HepG2 (cell line): ENCODE data around the gene SMIM9. TPM values are rescaled to one million over a fixed set of nuclear protein-coding genes. Genes with fewer than 3 reads are reported as not detected.
"Not testable (repeated sequence)": the region's sequence is repeated elsewhere in the genome, so short reads cannot be mapped to it uniquely, and the experiment has no call there.

Source experiments
- ATAC-seq: fragments of 200-7000 bp; cut with Tn5 transposase; 3 replicates; pipeline ENCODE4 v1.9.1; 2020; ENCODE audit warnings: mild to moderate bottlenecking, moderate library complexity
- BruUV-seq: library from RNA; stranded (reverse); fragments of 400-500 nt; replicated peaks from 2 replicates; lab custom pipeline; 2021; lab: Mats Ljungman, UMichigan
- CTCF ChIA-PET: fragments of 300-600 bp; formaldehyde crosslinking; extraction: SDS; loops from one replicate; lab custom pipeline; 2021; ENCODE audit warnings: low total read pairs, inconsistent platforms, low intra/inter-chr PET ratio; lab: Yijun Ruan, JAX
- POLR2A ChIA-PET: fragments of 350-600 bp; sonication (Branson Sonifier 250); formaldehyde crosslinking; loops from one replicate; lab custom pipeline; 2020; ENCODE audit warnings: antibody characterized with exemption, inconsistent platforms; lab: Yijun Ruan, JAX
- DNase-seq: peaks from one replicate; pipeline ENCODE4 v3.0.0-alpha.2; 2015; ENCODE audit warnings: low spot score
- FAIRE-seq: peaks from 3 replicates; lab custom pipeline; 2011; peaks lifted over from hg19 to GRCh38; lab: Jason Lieb, UNC
- H2AFZ ChIP-seq: one replicate; pipeline ENCODE4 v1.6.1; 2011; ENCODE audit warnings: low read length, inconsistent platforms
- H3K27ac ChIP-seq: fragments of 300-600 bp; 3 replicates; pipeline ENCODE4 v1.8.0; 2011; ENCODE audit warnings: mixed run types, mild to moderate bottlenecking, mixed read lengths, low read length, inconsistent platforms; ENCODE audit not compliant: insufficient read depth; ENCODE audit errors: extremely low read length
- H3K27me3 ChIP-seq, 2 experiments: fragments of 200-600 bp in 1 of 2; 2 replicates in 1 of 2; 3 replicates in 1 of 2; pipeline versions ENCODE4 v1.6.0 to v1.8.0; 2011; ENCODE audit warnings: low read length in 2 of 2, mild to moderate bottlenecking in 2 of 2, moderate library complexity in 2 of 2, inconsistent platforms in 1 of 2; ENCODE audit not compliant: insufficient read depth in 2 of 2, control insufficient read depth in 1 of 2
- H3K36me3 ChIP-seq, 2 experiments: fragments of 200-600 bp in 1 of 2; replicated peaks in 1 of 2; 2 replicates in 1 of 2; 3 replicates in 1 of 2; pipeline versions ENCODE4 v1.5.1 to v1.8.0; 2011; ENCODE audit warnings: low read length in 2 of 2, inconsistent platforms in 1 of 2; ENCODE audit not compliant: insufficient read depth in 2 of 2, control insufficient read depth in 1 of 2
- H3K4me1 ChIP-seq: 2 replicates; pipeline ENCODE4 v1.5.1; 2012; ENCODE audit warnings: low read length, inconsistent platforms; ENCODE audit not compliant: insufficient read depth
- H3K4me2 ChIP-seq: 2 replicates; pipeline ENCODE4 v1.6.0; 2011; ENCODE audit warnings: low read depth, low read length, inconsistent platforms
- H3K4me3 ChIP-seq, 3 experiments: fragments of 200-600 bp in 1 of 3; sonication (generic), shearing (Covaris generic) in 1 of 3; replicated peaks in 1 of 3; 2 replicates each; pipeline ENCODE4 v1.5.1; 2011 to 2016; ENCODE audit warnings: low read length in 3 of 3, inconsistent platforms in 2 of 3, low read depth in 2 of 3, mild to moderate bottlenecking in 2 of 3, control low read depth in 1 of 3, mixed read lengths in 1 of 3; ENCODE audit not compliant: insufficient read depth in 1 of 3
- H3K79me2 ChIP-seq: one replicate; pipeline ENCODE4 v1.6.1; 2011; ENCODE audit warnings: low read length, inconsistent platforms; ENCODE audit not compliant: insufficient read depth
- H3K9ac ChIP-seq: 2 replicates; pipeline ENCODE4 v1.6.0; 2011; ENCODE audit warnings: mild to moderate bottlenecking, low read depth, low read length, inconsistent platforms; ENCODE audit not compliant: insufficient read depth
- H3K9me3 ChIP-seq: 2 replicates; pipeline ENCODE4 v1.5.1; 2012; ENCODE audit warnings: mild to moderate bottlenecking, low read length
- H4K20me1 ChIP-seq: 2 replicates; pipeline ENCODE4 v1.6.0; 2011; ENCODE audit warnings: inconsistent platforms, mild to moderate bottlenecking, low read length, moderate library complexity; ENCODE audit not compliant: insufficient read depth
- FIP1L1 ChIP-seq: fragments of 200-400 bp; formaldehyde crosslinking; IDR thresholded peaks from 2 replicates; pipeline ENCODE4 v1.6.1; 2018; ENCODE audit warnings: low read depth, mild to moderate bottlenecking, low read length, moderate library complexity, borderline replicate concordance; ENCODE audit not compliant: insufficient read depth
- GTF2F1 ChIP-seq: fragments of 150-350 bp; IDR thresholded peaks from 2 replicates; pipeline ENCODE4 v1.6.1; 2014; ENCODE audit warnings: low read length
- POLR2A ChIP-seq, 2 experiments: IDR thresholded peaks; 2 replicates each; pipeline ENCODE4 v1.6.1; 2011; ENCODE audit warnings: low read depth in 2 of 2, low read length in 2 of 2, mild to moderate bottlenecking in 1 of 2, moderate library complexity in 1 of 2; ENCODE audit not compliant: insufficient read depth in 1 of 2
- RFX3 ChIP-seq: IDR thresholded peaks from 2 replicates; pipeline ENCODE4 v1.6.1; 2016; ENCODE audit warnings: missing biosample characterization, missing genetic modification reagents
- THAP11 ChIP-seq: IDR thresholded peaks from 2 replicates; pipeline ENCODE4 v1.6.1; 2016; ENCODE audit warnings: missing biosample characterization, missing genetic modification reagents
- TOPORS ChIP-seq: sonication (generic); formaldehyde crosslinking; IDR thresholded peaks from 2 replicates; pipeline ENCODE4 v1.8.0; 2023; ENCODE audit warnings: mild to moderate bottlenecking, missing genetic modification reagents
- TRIM22 ChIP-seq: fragments of 450-650 bp; IDR thresholded peaks from 2 replicates; pipeline ENCODE4 v1.6.1; 2017
- WGBS: methylation state at CpG from one replicate; pipeline ENCODE4 v1.1.6; 2017; ENCODE audit warnings: low lambda C conversion rate; 5-methylcytosine and 5-hydroxymethylcytosine counted together
- in situ Hi-C: cut with HindIII; loops from 2 replicates; pipeline ENCODE4 v1.10.0; 2017; ENCODE audit warnings: low pct_unique_long_range_greater_than_20kb; ENCODE audit not compliant: extremely low pct_ligation_motif_present
- intact Hi-C: fragments of 100-400 bp; cut with micrococcal nuclease; formaldehyde crosslinking; loops from one replicate; pipeline ENCODE4 v1.10.0; 2022; ENCODE audit not compliant: unreplicated experiment
- polyA plus RNA-seq, 8 experiments: library from polyadenylated mRNA; depleted of rRNA in 3 of 8; stranded (reverse) in 7 of 8; unstranded in 1 of 8; fragments of >200 nt; fragmentation: Illumina TruSeq in 4 of 8; extraction: Trizol in 4 of 8; gene quantifications; 2 replicates each; pipeline versions ENCODE4 v1.2.1 to v1.2.3, GENCODE V29; 2011 to 2016; ENCODE audit warnings: low read depth in 4 of 8, missing spikeins in 1 of 8, mixed read lengths in 1 of 8; ENCODE audit not compliant: insufficient read depth in 1 of 8
- total RNA-seq, 5 experiments: library from RNA; depleted of rRNA; stranded (reverse); fragments of >200 nt; fragmentation: Illumina TruSeq; extraction: Trizol; gene quantifications; 2 replicates each; pipeline ENCODE4 v1.2.3, GENCODE V29; 2016; ENCODE audit warnings: low read depth in 1 of 5

Gene SMIM9
- total and polyA plus RNA-seq, 2 of the 13 experiments (the other 11 are each of a cell fraction or from before 2014, with no cell fraction given): not detected

GRCh38 chrX:154818916-154819770 lies 15.3 kb downstream of the SMIM9 start (continued):
- no peak for TF ChIP-seq FIP1L1
- no peak for TF ChIP-seq TOPORS (CRISPR knock-in tag)
- TF ChIP-seq GTF2F1: no peak
- no peak for TF ChIP-seq THAP11 (CRISPR knock-in tag)
- no peak for TF ChIP-seq TRIM22
- TF ChIP-seq RFX3 (CRISPR knock-in tag): no peak
- no peak for TF ChIP-seq POLR2A (IDR thresholded peaks at IDR 0.05; ENCODE audit: insufficient read depth in 1 of 2, low read depth in 2 of 2, low read length in 2 of 2)

GRCh38 chrX:154817048-154817618 lies 17.3 kb downstream of the SMIM9 start:
- not testable (repeated sequence) for BruUV-seq
- POLR2A ChIA-PET: interaction anchor here (1.1 kb wide), 1 partner anchor 11 kb away, joined by 3 read pairs; the partner anchor contains the start of gene MPP1

GRCh38 chrX:154816326-154816898 lies 18.1 kb downstream of the SMIM9 start:
- CTCF ChIA-PET: not testable (repeated sequence)

More at GRCh38 chrX:154817048-154817618, 17.3 kb downstream of the SMIM9 start:
- FAIRE-seq, DNase-seq, H2AFZ ChIP-seq, H3K79me2 ChIP-seq, H3K4me2 ChIP-seq, in situ Hi-C loops, H4K20me1 ChIP-seq, H3K27ac ChIP-seq, intact Hi-C loops, H3K9me3 ChIP-seq, H3K4me1 ChIP-seq, ATAC-seq, H3K9ac ChIP-seq, H3K36me3 ChIP-seq, H3K4me3 ChIP-seq, H3K27me3 ChIP-seq, CTCF ChIA-PET: not testable (repeated sequence)
- 77% methylated on average over 10 of the region's 19 CpGs for WGBS

More at GRCh38 chrX:154816326-154816898, 18.1 kb downstream of the SMIM9 start:
- H3K4me3 ChIP-seq, H3K79me2 ChIP-seq, H2AFZ ChIP-seq, DNase-seq, H3K27me3 ChIP-seq, H3K36me3 ChIP-seq, in situ Hi-C loops, ATAC-seq, POLR2A ChIA-PET, BruUV-seq, H3K27ac ChIP-seq, intact Hi-C loops, FAIRE-seq, H3K9me3 ChIP-seq, H3K4me1 ChIP-seq, H3K9ac ChIP-seq, H3K4me2 ChIP-seq, H4K20me1 ChIP-seq: not testable (repeated sequence)
- WGBS: 10% methylated on average over 4 of the region's 4 CpGs
